Measurements from ENCODE around the gene DYNC2H1.

DNA sequence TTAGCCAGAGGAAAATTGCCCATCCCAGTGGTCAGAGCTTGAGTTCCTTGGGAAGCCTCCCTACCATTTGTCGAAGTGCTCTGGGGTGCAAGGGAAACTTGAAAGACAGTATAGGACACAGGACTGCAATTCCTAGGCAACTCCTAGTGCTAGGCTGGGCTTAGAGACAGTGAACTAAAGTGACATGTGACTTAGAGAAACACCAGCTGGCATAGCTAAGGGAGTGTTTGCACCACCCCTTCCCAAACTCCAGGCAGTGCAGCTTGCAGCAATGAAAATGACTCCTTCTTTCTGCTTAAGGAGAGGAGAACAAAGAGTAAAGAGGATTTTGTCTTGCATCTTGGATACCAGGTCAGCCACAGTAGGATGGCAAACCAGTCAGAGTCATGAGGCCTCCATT lies 388.0 kb downstream of the DYNC2H1 start:
- TF ChIP-seq, protein P1, sequence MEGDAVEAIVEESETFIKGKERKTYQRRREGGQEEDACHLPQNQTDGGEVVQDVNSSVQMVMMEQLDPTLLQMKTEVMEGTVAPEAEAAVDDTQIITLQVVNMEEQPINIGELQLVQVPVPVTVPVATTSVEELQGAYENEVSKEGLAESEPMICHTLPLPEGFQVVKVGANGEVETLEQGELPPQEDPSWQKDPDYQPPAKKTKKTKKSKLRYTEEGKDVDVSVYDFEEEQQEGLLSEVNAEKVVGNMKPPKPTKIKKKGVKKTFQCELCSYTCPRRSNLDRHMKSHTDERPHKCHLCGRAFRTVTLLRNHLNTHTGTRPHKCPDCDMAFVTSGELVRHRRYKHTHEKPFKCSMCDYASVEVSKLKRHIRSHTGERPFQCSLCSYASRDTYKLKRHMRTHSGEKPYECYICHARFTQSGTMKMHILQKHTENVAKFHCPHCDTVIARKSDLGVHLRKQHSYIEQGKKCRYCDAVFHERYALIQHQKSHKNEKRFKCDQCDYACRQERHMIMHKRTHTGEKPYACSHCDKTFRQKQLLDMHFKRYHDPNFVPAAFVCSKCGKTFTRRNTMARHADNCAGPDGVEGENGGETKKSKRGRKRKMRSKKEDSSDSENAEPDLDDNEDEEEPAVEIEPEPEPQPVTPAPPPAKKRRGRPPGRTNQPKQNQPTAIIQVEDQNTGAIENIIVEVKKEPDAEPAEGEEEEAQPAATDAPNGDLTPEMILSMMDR (conservative IDR thresholded peaks at IDR 0.05), result no peak
- TF ChIP-seq ZFX (IDR thresholded peaks at IDR 0.05), result no peak

All from C4-2B (cell line).